GM12865 (cell line): ENCODE results near the gene FOXD3.

Source experiments
- DNase-seq: peaks from one replicate; pipeline ENCODE4 v3.0.0; 2010; ENCODE audit warnings: low read depth
- H3K4me3 ChIP-seq: 2 replicates; pipeline ENCODE4 v1.5.1; 2011; ENCODE audit warnings: mild to moderate bottlenecking, low read depth, low read length, control low read depth
- TF ChIP-seq, protein P1 (sequence below): IDR thresholded peaks from 2 replicates; pipeline ENCODE4 v1.5.1; 2011; ENCODE audit warnings: low read length, control low read depth, low read depth, inconsistent platforms; ENCODE audit not compliant: insufficient read depth; ENCODE audit errors: missing control alignments

The FOXD3 gene

DNA sequence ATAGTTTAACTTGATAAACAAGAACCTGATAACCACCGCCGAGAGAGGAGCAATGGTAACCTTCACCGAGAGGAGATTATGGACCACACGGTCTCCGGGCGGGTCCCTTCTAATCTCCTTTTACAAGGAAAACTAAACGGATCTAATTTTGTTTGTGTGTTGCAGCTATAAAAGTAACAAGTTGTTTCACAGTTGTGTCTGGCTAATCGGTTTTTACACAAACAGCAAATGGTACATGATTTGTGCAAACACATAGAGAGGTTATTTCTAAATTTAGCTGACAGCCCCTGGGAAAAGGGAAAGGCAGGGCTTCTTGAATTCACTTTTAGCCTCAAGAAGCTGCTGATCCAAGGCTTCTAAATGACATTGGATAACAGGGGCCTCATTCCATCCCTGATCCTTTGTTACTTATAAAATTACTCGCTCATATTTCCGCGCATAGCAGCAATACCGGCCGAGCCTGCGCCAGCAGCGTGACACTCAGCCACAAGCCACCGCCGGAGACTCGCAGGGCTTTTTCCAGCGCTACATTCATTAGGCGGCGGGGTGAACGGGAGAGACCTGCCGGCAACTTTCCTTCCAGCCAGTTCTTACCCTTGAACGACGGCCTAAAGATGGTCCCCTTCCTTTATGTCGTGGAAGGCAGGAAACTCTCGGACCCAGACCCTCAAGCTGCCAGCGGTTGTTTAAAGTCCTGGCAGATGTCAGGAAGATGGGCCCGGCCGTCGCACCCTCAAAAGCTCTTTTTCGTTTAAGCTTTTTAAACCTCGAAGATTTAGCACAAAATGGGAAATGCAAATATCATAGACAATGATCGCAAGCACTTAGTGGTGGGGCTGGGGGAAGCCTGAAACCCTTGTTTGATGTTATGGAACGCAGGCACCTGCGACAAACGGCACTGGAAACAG is 4.4 kb downstream of the FOXD3 start:
- H3K4me3 ChIP-seq = no peak overlapping the region

DNA sequence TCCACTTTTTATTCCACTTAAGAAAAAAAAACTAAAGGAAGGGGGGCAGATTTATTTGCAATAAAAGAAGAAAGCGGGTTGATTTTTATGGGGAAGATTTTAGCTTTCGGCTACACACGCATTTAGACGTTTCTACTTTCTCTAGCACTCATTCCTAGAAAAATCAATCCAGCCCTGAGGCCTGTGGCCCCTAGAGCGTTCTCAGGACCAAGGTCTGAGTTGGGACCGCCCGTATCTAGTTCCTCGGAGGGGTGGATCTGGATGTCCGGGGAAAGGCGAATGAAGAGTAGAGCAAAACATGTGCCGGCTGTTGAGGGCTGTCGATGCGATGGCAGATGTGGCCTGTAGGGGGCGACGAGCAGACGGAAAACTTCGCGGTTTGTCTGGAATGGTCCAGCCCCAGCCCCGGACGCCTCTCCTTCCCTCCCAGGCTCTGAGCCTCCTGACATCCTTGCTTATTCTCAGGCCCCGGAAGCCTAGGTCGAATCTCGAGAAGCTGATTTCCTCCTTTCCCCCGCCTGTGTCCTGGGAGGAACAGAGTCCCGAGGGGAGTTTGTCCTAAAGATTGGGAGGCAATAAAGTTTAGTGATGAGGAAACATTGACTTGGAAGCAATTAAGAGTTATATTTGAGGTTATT is 5.2 kb downstream of the FOXD3 start:
- no peak overlapping the region for H3K4me3 ChIP-seq
- peak; percentile 61 for DNase-seq
- TF ChIP-seq, protein P1, sequence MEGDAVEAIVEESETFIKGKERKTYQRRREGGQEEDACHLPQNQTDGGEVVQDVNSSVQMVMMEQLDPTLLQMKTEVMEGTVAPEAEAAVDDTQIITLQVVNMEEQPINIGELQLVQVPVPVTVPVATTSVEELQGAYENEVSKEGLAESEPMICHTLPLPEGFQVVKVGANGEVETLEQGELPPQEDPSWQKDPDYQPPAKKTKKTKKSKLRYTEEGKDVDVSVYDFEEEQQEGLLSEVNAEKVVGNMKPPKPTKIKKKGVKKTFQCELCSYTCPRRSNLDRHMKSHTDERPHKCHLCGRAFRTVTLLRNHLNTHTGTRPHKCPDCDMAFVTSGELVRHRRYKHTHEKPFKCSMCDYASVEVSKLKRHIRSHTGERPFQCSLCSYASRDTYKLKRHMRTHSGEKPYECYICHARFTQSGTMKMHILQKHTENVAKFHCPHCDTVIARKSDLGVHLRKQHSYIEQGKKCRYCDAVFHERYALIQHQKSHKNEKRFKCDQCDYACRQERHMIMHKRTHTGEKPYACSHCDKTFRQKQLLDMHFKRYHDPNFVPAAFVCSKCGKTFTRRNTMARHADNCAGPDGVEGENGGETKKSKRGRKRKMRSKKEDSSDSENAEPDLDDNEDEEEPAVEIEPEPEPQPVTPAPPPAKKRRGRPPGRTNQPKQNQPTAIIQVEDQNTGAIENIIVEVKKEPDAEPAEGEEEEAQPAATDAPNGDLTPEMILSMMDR = peak; percentile 83

More for the DNA sequence above, 4.4 kb downstream of the FOXD3 start:
- TF ChIP-seq, protein P1 = no peak
- DNase-seq = no peak

DNA sequence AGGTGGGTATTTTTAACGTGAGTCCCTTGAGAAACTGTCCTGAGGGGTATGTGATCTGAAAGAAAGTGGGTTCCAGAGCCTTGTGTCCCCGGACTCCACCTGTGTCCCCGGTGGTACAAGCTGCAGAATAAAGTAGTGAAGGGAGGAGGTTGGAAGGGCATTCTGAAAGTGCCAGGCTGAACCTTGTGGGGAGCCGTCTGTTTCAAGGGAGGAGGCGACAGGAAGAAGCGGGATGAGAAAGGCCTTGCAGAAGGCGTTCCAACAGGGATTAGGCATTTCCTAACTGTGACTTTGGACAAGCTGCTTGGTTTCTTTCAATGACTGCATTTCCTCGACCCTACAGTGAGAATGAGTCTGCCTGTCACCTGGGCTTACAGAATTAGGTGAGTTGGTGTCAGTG is 5.8 kb downstream of the FOXD3 start:
- H3K4me3 ChIP-seq = no peak overlapping the region
- TF ChIP-seq, protein P1 = no peak

DNA sequence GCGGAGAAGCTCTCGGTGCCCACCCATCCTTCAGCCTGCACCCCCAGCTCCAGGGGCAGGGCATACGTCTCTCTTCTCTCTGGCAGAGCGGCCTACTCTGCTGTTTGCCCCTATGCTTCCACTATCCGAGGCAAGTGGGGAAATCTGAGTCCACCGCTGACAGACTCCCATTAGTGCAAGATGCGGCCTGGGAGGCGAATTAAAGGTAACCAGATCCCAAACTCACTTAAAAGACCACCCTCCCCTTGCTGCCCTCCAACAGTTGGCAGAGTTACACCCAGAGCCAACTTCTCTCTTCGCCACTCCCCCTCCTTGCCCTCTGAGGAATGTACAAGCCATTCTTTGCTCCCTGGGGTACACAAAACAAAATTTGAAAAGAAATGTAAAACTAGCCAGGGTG is 6.4 kb downstream of the FOXD3 start:
- DNase-seq = no peak
- TF ChIP-seq, protein P1 = no peak
- H3K4me3 ChIP-seq = no peak overlapping the region

More for the DNA sequence above, 5.8 kb downstream of the FOXD3 start:
- no peak for DNase-seq

DNA sequence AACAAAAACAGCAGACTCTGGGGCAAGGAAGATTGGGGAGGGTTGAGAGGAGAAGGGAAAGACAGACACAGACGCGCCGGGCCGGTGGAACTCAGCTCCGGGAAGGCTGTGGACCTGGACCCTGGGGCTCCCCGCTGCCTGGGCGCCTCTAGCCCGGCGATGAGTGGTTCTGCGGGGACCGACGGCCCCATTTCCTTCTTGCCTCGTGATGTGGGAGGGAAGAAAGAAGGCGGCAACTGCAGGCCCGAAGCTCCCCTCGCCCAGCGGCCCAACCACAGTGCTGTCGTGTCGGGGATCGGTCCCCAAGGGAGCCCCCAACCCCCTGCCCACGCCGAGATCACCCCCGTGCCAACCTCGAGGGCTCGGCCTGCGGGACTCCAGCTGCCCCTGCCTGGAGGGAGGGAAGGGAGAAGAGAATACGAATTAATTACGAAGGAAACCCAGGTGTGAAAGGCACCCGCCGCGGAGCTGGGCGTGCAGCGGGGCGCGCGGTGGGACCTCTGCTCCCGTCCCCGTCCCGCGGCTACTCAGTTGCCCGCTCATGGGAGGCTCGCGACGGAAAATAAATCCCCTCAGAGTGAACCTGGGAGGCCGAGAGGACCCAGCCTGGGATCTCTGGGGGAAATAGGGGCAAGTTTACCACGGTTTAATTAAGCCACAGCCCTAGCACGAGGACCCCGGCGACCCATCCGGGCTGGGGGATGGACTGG is 7.4 kb downstream of the FOXD3 start:
- no peak for DNase-seq
- TF ChIP-seq, protein P1 = no peak
- H3K4me3 ChIP-seq = no peak overlapping the region

DNA sequence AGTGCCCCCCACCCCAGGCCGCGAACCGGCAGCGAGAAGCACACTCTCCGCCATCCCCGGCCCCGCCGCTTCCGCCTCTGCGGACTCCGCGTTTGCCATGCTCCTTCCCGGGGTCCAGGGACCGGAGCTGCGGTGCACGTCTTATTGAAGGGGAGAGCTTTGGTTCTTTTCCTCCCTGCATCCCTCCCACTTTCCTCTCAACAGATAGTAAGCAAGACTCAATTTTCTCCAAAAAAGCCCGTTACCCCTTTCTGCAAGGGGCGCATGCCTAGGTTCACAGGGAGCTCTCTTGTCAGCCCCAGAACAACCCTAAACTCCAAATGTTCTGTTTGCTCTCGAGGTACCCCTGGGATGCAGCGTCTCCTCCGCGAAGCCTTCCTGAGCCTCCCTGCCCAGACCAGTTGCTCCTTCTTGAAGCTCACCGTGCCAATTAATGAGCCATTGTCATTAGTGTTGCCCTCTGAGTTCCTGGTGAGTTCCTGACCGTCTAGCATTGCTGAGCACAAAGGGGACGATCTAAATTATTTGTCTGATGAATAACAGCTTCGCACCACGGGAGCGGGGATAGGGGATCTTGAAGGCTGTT is 8.1 kb downstream of the FOXD3 start:
- DNase-seq = no peak
- no peak overlapping the region for H3K4me3 ChIP-seq

More for the DNA sequence above, 8.1 kb downstream of the FOXD3 start:
- TF ChIP-seq, protein P1 = no peak
